HFF-Myc (cell line): ENCODE results near the gene WDR18.
"Not testable (repeated sequence)": the region's sequence is repeated elsewhere in the genome, so short reads cannot be mapped to it uniquely, and the experiment has no call there.

ENCODE experiments used
- DNase-seq: peaks from one replicate; pipeline ENCODE4 v3.0.0-alpha.2; 2011; ENCODE audit warnings: low read depth; ENCODE audit errors: extremely low read depth
- H3K4me3 ChIP-seq: replicated peaks from 2 replicates; pipeline ENCODE4 v1.5.1; 2011; ENCODE audit warnings: low read depth, mild to moderate bottlenecking, control low read depth, low read length
- TF ChIP-seq, protein P1 (sequence below): IDR thresholded peaks from 2 replicates; pipeline ENCODE4 v1.5.1; 2012; ENCODE audit warnings: mild to moderate bottlenecking, low read depth, low read length, control low read depth; ENCODE audit errors: missing control alignments

The WDR18 gene

DNA sequence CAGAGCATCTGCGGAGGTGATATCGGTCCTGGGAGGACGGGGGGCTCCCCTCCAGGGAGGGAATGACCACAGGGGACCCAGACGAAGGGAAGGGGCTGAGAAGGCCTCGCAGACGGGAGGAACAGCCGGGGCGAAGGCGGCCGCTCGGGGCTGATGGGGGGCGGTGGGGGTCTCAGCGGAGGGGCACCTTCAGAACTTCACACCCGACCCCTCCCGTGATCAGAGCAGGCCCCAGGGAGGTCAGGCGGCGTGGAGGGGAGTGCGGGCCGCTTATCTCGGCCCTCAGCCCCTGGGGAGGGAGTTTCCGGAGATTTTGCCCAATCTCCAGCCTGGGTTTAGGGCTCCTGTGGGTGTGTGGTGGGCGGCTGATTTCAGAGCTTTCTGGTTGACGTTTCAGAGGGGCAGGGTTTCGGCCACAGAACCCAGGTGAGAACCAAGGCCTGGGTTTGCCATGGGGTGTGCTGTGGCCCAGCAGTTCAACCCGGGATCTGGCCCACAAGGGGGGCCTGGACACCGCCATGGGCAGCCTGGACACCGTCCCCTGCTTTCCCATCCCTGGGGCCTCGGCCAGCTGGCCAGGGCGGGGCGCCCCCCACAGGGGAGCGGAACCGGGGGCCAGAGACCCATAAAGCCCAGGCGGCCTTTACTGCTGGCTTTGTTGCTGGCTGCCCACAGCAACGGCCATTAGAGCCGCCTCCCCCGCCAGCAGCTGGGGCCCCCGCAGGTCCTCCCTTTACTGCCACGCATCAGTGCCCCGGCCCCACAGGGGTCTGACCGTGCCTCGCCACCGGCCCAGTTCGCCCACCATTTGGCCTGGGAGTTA lies 29.3 kb upstream of the WDR18 start:
- no peak overlapping the region for H3K4me3 ChIP-seq
- DNase-seq = no peak
- TF ChIP-seq, protein P1, sequence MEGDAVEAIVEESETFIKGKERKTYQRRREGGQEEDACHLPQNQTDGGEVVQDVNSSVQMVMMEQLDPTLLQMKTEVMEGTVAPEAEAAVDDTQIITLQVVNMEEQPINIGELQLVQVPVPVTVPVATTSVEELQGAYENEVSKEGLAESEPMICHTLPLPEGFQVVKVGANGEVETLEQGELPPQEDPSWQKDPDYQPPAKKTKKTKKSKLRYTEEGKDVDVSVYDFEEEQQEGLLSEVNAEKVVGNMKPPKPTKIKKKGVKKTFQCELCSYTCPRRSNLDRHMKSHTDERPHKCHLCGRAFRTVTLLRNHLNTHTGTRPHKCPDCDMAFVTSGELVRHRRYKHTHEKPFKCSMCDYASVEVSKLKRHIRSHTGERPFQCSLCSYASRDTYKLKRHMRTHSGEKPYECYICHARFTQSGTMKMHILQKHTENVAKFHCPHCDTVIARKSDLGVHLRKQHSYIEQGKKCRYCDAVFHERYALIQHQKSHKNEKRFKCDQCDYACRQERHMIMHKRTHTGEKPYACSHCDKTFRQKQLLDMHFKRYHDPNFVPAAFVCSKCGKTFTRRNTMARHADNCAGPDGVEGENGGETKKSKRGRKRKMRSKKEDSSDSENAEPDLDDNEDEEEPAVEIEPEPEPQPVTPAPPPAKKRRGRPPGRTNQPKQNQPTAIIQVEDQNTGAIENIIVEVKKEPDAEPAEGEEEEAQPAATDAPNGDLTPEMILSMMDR = no peak

DNA sequence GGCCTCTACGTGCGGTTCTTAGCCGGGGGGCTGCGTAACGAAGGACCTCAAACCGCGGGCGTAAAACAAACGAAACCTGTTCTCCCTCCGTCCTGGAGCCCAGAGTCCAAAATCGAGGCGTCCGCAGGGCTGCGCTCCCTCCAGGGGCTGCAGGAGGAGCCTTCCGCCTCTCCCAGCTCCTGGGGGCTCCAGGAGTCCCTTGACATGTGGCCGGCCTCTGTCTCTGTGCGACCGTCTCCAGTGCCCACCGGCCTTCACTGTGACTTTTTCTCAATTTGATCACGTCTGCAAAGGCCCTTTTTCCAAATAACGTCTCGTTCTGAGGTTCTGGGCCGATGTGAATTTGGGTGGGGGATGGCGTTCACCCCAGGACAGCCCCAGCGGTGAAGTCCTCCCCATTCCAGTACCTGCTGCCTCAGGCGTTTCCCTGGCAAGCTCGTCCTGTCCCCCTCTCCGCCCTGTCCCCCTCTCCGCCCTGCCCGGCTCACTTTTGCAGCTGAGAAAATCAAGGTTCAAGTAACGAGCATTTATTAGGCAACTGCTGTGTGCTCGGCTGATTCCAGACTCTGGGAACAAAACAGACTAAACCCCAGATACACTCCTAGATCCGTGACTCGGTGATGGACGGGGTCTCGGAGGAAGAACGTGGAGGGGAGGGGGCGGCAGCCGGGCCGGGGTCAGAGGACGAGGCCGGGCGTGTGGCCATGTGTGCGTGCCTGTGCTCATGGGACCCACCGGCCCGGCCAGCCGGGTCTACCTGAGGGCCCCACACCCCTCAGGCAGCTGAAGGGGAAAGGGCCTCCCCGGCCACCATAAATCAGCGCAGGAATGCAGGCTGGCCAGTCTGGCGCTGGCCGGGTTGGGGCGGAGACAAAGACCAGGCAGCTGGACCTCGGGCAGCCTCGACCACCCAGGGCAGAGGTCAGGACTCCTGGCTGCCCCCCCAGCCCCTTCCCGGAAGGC lies 28.1 kb upstream of the WDR18 start:
- TF ChIP-seq, protein P1 = no peak
- no peak overlapping the region for H3K4me3 ChIP-seq
- no peak for DNase-seq

DNA sequence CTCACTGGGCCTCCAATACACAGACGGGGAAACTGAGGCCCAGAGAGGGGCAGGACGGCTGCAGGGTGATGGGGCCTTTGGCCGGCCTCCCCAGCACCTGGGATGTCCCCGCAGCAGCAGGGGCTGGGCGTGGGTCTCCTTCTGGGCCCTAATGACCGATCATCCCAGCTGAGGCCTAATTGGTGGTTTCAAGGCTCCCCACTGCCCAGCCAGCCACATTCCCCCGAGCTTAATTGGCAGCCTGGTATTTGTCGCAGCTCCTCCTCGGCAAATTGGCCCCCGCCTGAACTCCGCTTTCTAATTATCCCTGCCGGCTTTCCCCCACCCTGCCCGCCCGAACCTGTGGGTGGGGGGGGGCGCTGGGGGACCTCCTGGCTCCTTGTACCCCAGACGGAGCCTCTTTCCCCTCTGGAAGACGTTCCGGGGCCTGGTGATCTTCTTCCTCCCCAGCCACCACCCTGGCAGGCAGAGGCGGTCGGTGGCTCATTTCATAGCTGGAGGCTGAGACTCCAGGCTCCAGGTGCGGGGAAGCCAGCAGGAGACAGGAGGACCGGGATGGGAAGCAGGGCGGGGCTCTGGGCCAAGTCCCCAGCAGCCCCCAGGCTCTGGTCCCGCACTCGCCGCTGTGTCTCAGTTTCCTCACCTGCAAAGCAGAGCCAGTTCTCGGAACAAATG lies 27.2 kb upstream of the WDR18 start:
- DNase-seq = no peak
- no peak overlapping the region for H3K4me3 ChIP-seq
- TF ChIP-seq, protein P1 = no peak

DNA sequence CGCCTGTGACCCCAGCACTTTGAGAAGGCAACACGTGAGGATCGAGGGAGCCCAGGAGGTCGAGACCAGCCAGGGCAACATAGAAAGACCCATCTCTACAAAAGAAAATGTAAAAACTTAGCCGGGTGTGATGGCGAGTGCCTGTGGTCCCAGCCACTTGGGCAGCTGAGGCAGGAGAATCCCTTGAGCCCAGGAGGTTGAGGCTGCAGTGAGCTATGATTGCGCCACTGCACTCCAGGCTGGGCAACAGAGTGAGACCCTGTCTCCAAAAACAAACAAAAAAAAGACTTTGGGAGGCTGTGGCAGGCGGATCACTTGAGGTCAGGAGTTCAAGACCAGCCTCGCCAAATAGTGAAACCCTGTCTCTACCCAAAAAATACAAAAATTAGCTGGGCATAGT lies 26.6 kb upstream of the WDR18 start:
- not testable (repeated sequence) for H3K4me3 ChIP-seq, DNase-seq

DNA sequence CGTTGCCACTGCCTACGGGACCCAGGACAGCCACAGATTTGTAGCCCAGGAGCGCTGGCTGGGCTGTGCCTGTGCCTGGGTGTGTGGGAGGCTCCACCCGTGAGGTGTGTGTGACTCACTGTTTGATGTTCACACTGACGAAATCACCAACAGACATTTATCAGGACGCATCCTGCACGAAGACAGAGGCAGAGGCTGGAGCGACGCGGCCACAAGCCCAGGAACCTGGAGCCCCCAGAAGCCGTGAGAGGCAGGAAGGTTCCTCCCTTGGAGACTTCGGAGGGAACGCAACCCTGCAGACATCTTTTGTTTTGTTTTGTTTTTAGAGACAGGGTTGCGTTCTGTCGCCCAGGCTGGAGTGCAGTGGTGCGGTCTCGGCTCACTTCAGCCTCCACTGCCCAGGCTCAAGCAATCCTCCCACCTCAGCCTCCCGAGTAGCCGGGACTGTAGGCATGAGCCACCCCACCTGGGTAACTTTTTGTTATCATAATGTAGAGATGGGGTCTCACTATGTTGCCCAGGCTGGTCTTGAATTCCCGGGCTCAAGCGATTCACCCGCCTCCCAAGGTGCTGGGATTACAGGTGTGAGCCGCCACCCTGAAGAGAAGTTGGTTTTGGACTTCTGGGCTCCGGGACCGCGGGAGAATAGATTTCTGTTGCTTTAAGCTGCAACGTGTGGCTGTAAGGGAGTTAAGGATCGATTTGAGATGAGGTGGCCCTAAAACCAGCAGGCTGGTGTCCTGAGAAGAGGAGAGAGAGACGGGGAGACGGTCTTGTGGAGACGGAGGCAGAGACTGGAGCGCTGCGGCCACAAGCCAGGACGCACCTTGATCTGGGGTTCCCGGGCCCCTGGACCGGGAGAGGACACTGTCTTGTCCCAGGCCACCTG lies 24.9 kb upstream of the WDR18 start:
- no peak for DNase-seq
- TF ChIP-seq, protein P1 = no peak
- no peak overlapping the region for H3K4me3 ChIP-seq

DNA sequence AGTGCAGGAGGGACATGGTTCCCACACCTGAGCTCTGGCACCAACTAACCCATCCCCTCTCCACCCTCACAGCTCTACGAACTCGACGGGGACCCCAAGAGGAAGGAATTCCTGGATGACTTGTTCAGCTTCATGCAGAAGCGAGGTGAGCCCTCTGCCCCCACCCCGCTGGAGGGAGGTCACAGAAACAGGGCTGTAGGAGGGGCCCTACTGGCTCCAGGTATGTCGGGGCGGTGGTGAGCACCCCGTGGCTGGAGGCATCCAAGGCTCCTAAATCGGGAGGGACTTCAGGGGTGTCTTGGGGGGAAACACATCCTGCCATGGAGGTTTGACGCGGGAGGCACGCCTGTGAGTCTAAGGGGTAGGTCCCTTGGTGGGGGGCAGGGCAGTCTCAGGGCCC lies 24.1 kb upstream of the WDR18 start:
- TF ChIP-seq, protein P1 = peak; percentile 7
- H3K4me3 ChIP-seq = no peak overlapping the region
- DNase-seq = no peak
